OCI-LY1 (cell line): ENCODE measurements around the gene SSBP2.

ENCODE experiments used
- CTCF ChIP-seq: fragments of 200-600 bp; sonication (generic), shearing (Covaris generic); IDR thresholded peaks from 2 replicates; pipeline ENCODE4 v1.5.1; 2017; ENCODE audit warnings: mild to moderate bottlenecking, antibody characterized with exemption, low read length, moderate library complexity, mixed read lengths
- EZH2 ChIP-seq: fragments of 200-600 bp; sonication (generic), shearing (Covaris generic); IDR thresholded peaks from 2 replicates; pipeline ENCODE4 v1.8.0; 2017; ENCODE audit warnings: borderline replicate concordance, mixed run types, mild to moderate bottlenecking, antibody characterized with exemption, low read length, moderate library complexity, mixed read lengths

DNA sequence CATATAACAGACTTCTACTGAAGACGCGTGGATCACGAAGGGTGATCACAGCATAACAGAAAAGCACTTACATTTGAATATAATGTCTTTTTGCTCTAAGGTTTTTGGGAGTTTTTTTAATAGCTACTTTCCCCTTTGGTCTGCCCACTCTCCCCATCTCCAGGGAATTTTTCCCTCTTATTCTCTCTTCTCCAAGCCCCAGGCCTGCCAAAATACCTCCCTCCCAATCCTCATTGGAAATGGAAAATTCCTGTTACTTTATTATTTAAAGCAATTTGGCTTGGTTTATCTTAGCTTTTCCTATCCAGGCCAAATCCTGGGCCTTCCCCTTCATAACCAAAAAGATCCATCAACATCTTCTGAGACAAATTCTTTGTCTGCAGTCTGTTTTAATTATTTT is 22.3 kb upstream of the SSBP2 start:
- no peak for TF ChIP-seq CTCF
- no peak for TF ChIP-seq EZH2
